HFFc6 (cell line): ENCODE results near the gene DYRK1B. TPM values are rescaled to one million over a fixed set of nuclear protein-coding genes. Genes with fewer than 3 reads are reported as not detected.

ENCODE experiments used
- DNase-seq: peaks from one replicate; pipeline ENCODE4 v3.0.0-alpha.2; 2018
- H3K27ac Mint-ChIP-seq: 2 replicates; pipeline ENCODE4 v1.8.0; 2020; ENCODE audit warnings: mild to moderate bottlenecking, mixed read lengths
- H3K27me3 Mint-ChIP-seq: 2 replicates; pipeline ENCODE4 v1.8.0; 2021; ENCODE audit warnings: mild to moderate bottlenecking, moderate library complexity, mixed read lengths; ENCODE audit not compliant: insufficient read depth
- H3K36me3 Mint-ChIP-seq: 2 replicates; pipeline ENCODE4 v1.8.0; 2021; ENCODE audit warnings: low read depth, mixed read lengths
- H3K4me1 Mint-ChIP-seq: 2 replicates; pipeline ENCODE4 v1.8.0; 2020; ENCODE audit warnings: low read depth, mixed read lengths
- H3K4me3 Mint-ChIP-seq: 2 replicates; pipeline ENCODE4 v1.8.0; 2020; ENCODE audit warnings: mild to moderate bottlenecking, moderate library complexity, mixed read lengths
- H3K9me3 Mint-ChIP-seq: 2 replicates; pipeline ENCODE4 v1.8.0; 2020; ENCODE audit warnings: mild to moderate bottlenecking, mixed read lengths
- microRNA-seq: library from miRNA; unstranded; fragments of <30 nt; microRNA quantifications from one replicate; pipeline ENCODE4, GENCODE V29; 2019
- total RNA-seq, 6 experiments: library from RNA; stranded (reverse); fragmentation: NEBNext Ultra II Directional; extraction: Animal tissue kit (Norgen Biotek cat#: 25700); gene quantifications; 2 replicates in 1 of 6; 3 replicates in 5 of 6; pipeline ENCODE4 v1.2.3, GENCODE V29; 2021
- TF ChIP-seq, protein P1 (sequence below): fragments of 200-600 bp; sonication (generic); IDR thresholded peaks from 2 replicates; pipeline ENCODE4 v1.5.0; 2021; ENCODE audit warnings: antibody characterized with exemption, mild to moderate bottlenecking

The DYRK1B gene
- total RNA-seq, 6 experiments from 2014 or later: 8.9 to 20.2 (median 12.7) TPM

GRCh38 chr19:39778763-39779162 is 55.2 kb downstream of the DYRK1B start, which contains the start of gene LEUTX:
Gene LEUTX (plus strand): TSS chr19:39778854. CDS start chr19:39778921, 67 bp downstream.
- H3K4me1 Mint-ChIP-seq: no peaks in the 10 kb centered on the region
- no peak within 1 kb of the TSS for H3K4me3 Mint-ChIP-seq
- H3K9me3 Mint-ChIP-seq: no peaks in the 10 kb centered on the region
- no peaks in the 10 kb centered on the region for H3K36me3 Mint-ChIP-seq
- DNase-seq: no peak
- no peak within 1 kb of the TSS for H3K27ac Mint-ChIP-seq
- TF ChIP-seq, protein P1, sequence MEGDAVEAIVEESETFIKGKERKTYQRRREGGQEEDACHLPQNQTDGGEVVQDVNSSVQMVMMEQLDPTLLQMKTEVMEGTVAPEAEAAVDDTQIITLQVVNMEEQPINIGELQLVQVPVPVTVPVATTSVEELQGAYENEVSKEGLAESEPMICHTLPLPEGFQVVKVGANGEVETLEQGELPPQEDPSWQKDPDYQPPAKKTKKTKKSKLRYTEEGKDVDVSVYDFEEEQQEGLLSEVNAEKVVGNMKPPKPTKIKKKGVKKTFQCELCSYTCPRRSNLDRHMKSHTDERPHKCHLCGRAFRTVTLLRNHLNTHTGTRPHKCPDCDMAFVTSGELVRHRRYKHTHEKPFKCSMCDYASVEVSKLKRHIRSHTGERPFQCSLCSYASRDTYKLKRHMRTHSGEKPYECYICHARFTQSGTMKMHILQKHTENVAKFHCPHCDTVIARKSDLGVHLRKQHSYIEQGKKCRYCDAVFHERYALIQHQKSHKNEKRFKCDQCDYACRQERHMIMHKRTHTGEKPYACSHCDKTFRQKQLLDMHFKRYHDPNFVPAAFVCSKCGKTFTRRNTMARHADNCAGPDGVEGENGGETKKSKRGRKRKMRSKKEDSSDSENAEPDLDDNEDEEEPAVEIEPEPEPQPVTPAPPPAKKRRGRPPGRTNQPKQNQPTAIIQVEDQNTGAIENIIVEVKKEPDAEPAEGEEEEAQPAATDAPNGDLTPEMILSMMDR: no peak
- H3K27me3 Mint-ChIP-seq: peaks cover 21% of the 10 kb centered on the region

Small RNA genes within 50 kb of the gene (microRNA-seq; reads per million reads assigned to microRNA genes)
- gene MIR6719: not detected

Other genes with a start within 250 kb of the DYRK1B start
- gene LGALS13, start 231.6 kb downstream of the DYRK1B start, total RNA-seq: not detected
- not detected for gene LGALS16, start 178.2 kb downstream of the DYRK1B start, total RNA-seq
- not detected for gene LGALS14, start 129.7 kb downstream of the DYRK1B start, total RNA-seq
- not detected for gene CLC, start 96.1 kb downstream of the DYRK1B start, total RNA-seq
- gene LEUTX, start 55.3 kb downstream of the DYRK1B start, total RNA-seq: not detected
- 100 to 1,000 TPM; 167 to 234 (median 217) TPM for gene FBL, start 12.2 kb upstream of the DYRK1B start, total RNA-seq
- under 1 TPM; 0.02 to 0.83 (median 0.18) TPM for gene FCGBP, start 100.5 kb upstream of the DYRK1B start, total RNA-seq
- gene PSMC4, start 137.0 kb upstream of the DYRK1B start, total RNA-seq: 100 to 1,000 TPM; 124 to 144 (median 133) TPM
- 1 to 10 TPM; 1.8 to 2.7 (median 2.2) TPM for gene ZNF546, start 162.9 kb upstream of the DYRK1B start, total RNA-seq
- gene ZNF780B, start 222.1 kb upstream of the DYRK1B start, total RNA-seq: 1 to 10 TPM; 7.3 to 9.9 (median 8.8) TPM